ENCODE results near the gene KCNA10. TPM values are rescaled to one million over a fixed set of nuclear protein-coding genes. Genes with fewer than 3 reads are reported as not detected.

Gene KCNA10
- total and polyA plus RNA-seq, 2 donors (not counting 3 experiments of a cell fraction or from before 2014, with no cell fraction given): not detected

DNA sequence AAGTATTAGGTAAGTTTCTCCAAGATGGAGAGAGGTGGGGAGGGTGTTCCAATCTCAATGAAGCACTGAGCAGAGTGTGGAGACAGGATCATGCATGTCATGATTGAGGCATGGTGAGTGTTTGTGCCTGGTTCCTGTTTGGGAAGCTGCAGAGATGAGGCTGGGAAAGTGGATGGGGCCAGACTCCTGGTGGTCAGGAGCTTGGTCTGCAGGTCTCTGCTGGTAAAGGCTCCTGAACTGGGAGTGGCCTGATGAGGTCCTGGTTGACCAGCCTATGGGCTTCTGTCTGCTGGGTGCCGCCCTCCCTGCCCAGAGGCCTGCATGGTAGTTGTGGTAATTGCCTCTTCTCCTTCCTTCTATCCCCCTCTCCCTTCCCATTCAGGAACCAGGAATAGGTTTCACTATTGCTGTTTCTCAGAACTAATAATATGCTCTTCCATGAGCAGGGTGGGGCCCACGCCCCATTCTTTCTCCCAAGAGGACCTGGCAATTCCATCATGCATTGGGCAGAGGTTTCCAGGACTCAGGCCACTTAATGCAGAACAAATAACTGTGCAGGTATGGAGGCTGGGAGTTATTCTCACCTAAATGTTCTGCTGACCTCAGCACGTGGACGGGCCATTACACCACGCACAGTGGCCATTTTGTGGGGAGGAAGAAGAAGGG lies 43.5 kb downstream of the KCNA10 start:
- no peak overlapping the region for H3K4me3 ChIP-seq (replicated peaks in 1 of 3; ENCODE audit: insufficient read depth in 1 of 3, low read depth in 1 of 3, low read length in 3 of 3)
- H3K79me2 ChIP-seq (ENCODE audit: control insufficient read depth, insufficient read depth, low read length): no peaks in the 10 kb centered on the region
- DNase-seq (ENCODE audit: low read depth, low spot score) (no peak), FAIRE-seq (no peak)
- no peaks in the 10 kb centered on the region for H3K9me1 ChIP-seq (replicated peaks; ENCODE audit: control insufficient read depth, extremely low read depth, insufficient read depth, low read length)
- ChIA-PET CTCF (interaction anchor here (2.9 to 4.7 kb wide), 2 partner anchors 20 to 268 kb away, joined by 10 to 68 read pairs; no protein-coding TSS in a partner anchor), POLR2A (no interaction called here)
- H4K20me1 ChIP-seq (replicated peaks; ENCODE audit: control insufficient read depth, extremely low read depth, insufficient read depth, low read length): no peaks in the 10 kb centered on the region
- peaks cover 13% of the 10 kb centered on the region for H3K4me1 ChIP-seq (ENCODE audit: control insufficient read depth, extremely low read depth, insufficient read depth, low read length)
- dilution Hi-C loops (cut with MboI; ENCODE audit: extremely low pct_ligation_motif_present, low sequenced_read_pairs) (no loop called here), intact Hi-C loops (cut with micrococcal nuclease) (no loop called here)
- no peak overlapping the region for H3K9ac ChIP-seq (replicated peaks; ENCODE audit: extremely low read depth, insufficient read depth, low read length)
- H2AFZ ChIP-seq (ENCODE audit: low read depth, low read length): no peak overlapping the region
- no peaks in the 10 kb centered on the region for H3K36me3 ChIP-seq (ENCODE audit: control insufficient read depth in 2 of 2, extremely low read depth in 1 of 2, insufficient read depth in 2 of 2, low read length in 2 of 2)
- H3K4me2 ChIP-seq (ENCODE audit: insufficient read depth, low read length): no peak overlapping the region
- H3K9me3 ChIP-seq (replicated peaks; ENCODE audit: control insufficient read depth, insufficient read depth, low read length): no peaks in the 10 kb centered on the region
- TF ChIP-seq FOS (IDR thresholded peaks at IDR 0.05; ENCODE audit: borderline replicate concordance, insufficient read depth, low read length) (no peak), CTCF (IDR thresholded peaks at IDR 0.05; ENCODE audit: extremely low read depth in 1 of 2, insufficient read depth in 1 of 2, low read depth in 1 of 2, low read length in 2 of 2) (no peak), MYC (IDR thresholded peaks at IDR 0.05; ENCODE audit: low read depth, low read length) (no peak), POLR2AphosphoS5 (IDR thresholded peaks at IDR 0.05; ENCODE audit: insufficient read depth, low read depth, low read length) (no peak), POLR2A (IDR thresholded peaks at IDR 0.05; ENCODE audit: low read depth, low read length) (no peak), JUN (IDR thresholded peaks at IDR 0.05; ENCODE audit: borderline replicate concordance, insufficient read depth, insufficient read length, low read depth) (no peak), EZH2 (IDR thresholded peaks at IDR 0.05; ENCODE audit: borderline replicate concordance, low read depth, low read length, severe bottlenecking) (no peak), GATA2 (IDR thresholded peaks at IDR 0.05; ENCODE audit: insufficient read depth, insufficient read length, low read depth, low read length) (no peak)
- no TSS peak for BruUV-seq (replicated peaks)
- H3K27ac ChIP-seq (ENCODE audit: insufficient read depth, low read depth, low read length): no peak overlapping the region
- H3K27me3 ChIP-seq (ENCODE audit: control insufficient read depth in 2 of 2, insufficient read depth in 2 of 2, low read length in 2 of 2): peaks cover 0 to 3% of the 10 kb centered on the region in 2 experiments
